GM12891 (cell line): Measurements from ENCODE around the gene DNAH3.

Source experiments
- POLR2A ChIP-seq: IDR thresholded peaks from 2 replicates; pipeline ENCODE4 v1.6.1; 2011; ENCODE audit warnings: low read depth, low read length, control low read depth
- SPI1 ChIP-seq: IDR thresholded peaks from 2 replicates; pipeline ENCODE4 v1.6.1; 2011; ENCODE audit warnings: low read depth, low read length, control low read depth
- TAF1 ChIP-seq: IDR thresholded peaks from 2 replicates; pipeline ENCODE4 v1.6.1; 2011; ENCODE audit warnings: low read depth, low read length, control low read depth

DNA sequence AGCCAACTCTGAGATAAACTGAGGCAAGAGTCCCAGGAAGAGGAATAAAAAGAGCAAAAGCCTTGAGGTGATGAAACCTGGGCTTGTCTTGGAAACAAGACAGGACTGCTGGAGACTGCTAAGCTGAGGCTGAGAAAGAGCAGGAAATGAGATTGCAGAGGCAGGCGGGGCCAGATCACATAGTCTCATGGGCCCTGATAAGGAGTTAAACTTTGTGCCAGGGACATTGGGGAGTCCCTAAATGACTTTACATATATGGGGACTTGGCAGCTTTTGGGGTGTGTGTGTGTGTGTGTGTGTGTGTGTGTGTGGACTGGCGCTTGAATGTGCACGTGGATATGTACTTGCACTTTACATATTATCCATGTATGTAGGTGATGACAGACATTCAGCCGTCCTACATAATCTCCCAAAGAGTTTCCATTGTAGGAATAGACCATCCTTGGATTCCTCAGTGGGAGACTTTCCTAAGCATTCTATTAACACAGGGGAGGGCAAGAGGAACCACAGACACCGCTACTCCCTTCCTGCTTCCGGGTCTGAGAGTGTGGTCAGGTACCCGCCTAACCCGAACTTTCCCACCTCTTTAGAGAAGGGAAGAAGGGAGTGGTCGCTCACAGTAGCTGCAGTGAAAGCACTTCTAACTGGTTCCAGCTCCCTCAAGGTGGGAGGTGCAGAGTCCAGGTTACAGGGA is 127.0 kb downstream of the DNAH3 start:
- TF ChIP-seq POLR2A (no peak), TAF1 (no peak), SPI1 (no peak)
